Vagina (tissue), 2 donors: ENCODE data around the gene RUBCN.

ENCODE experiments used
- CTCF ChIP-seq, 3 experiments: fragments of 450-650 bp in 2 of 3; fragments of 200-600 bp in 1 of 3; sonication (generic) in 1 of 3; IDR thresholded peaks; one replicate each; pipeline ENCODE4 v1.5.1; 2017 to 2019; ENCODE audit warnings: antibody characterized with exemption in 3 of 3, mild to moderate bottlenecking in 2 of 3, moderate library complexity in 2 of 3
- POLR2A ChIP-seq, 2 donors: fragments of 450-650 bp; IDR thresholded peaks; one replicate each; pipeline ENCODE4 v1.6.1; 2017; ENCODE audit warnings: antibody characterized with exemption in 2 of 2, mild to moderate bottlenecking in 2 of 2, moderate library complexity in 2 of 2
- POLR2AphosphoS5 ChIP-seq, 2 donors: sonication (generic); formaldehyde crosslinking; IDR thresholded peaks; one replicate each; pipeline ENCODE4 v1.9.0; 2017; ENCODE audit warnings: antibody characterized with exemption in 2 of 2, mild to moderate bottlenecking in 2 of 2, low read depth in 1 of 2; ENCODE audit not compliant: insufficient read depth in 1 of 2

DNA sequence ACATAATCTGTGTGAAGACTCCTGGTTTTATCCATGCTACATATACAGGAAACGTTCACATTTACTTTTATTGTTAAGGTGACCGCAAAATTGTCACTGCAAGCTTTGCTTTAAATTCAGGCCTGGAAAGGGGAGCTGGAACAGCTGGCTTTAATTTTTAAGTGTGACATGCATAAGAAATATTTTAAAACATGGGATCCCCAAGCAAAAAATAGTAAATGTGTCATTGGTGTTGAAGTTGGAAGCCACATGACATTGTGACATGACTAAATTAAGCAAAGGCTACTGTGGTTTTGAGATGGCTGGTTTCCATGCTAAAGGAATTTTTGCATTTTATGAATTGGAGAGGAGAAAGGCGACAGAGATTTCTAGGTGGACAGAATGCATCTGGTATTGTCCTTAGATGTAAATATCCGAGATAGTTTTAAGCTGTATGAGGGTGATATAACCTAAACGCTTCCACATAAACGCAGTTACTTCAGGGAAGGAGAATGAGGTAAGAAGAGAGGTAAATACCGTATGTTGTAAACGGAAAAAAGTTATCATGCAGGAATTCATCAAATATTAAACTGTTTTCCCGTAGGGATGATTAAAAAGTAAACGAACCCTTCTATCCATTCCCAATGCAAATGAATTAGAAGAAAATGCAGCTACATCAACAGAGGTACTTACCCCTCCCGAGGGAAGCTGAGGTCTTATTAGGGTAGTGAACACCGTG lies 12.1 kb upstream of the RUBCN start:
- TF ChIP-seq CTCF (IDR thresholded peaks at IDR 0.05) (no peak), POLR2AphosphoS5 (IDR thresholded peaks at IDR 0.05; ENCODE audit: insufficient read depth in 1 of 2, low read depth in 1 of 2) (no peak), POLR2A (IDR thresholded peaks at IDR 0.05) (no peak)
